ENCODE data around the gene COMMD7. TPM values are rescaled to one million over a fixed set of nuclear protein-coding genes. Genes with fewer than 3 reads are reported as not detected.
"Not testable (repeated sequence)": the region's sequence is repeated elsewhere in the genome, so short reads cannot be mapped to it uniquely, and the experiment has no call there.

Gene COMMD7
- total RNA-seq, 4 donors from 2014 or later = 30.2 to 55.8 (median 42.6) TPM

DNA sequence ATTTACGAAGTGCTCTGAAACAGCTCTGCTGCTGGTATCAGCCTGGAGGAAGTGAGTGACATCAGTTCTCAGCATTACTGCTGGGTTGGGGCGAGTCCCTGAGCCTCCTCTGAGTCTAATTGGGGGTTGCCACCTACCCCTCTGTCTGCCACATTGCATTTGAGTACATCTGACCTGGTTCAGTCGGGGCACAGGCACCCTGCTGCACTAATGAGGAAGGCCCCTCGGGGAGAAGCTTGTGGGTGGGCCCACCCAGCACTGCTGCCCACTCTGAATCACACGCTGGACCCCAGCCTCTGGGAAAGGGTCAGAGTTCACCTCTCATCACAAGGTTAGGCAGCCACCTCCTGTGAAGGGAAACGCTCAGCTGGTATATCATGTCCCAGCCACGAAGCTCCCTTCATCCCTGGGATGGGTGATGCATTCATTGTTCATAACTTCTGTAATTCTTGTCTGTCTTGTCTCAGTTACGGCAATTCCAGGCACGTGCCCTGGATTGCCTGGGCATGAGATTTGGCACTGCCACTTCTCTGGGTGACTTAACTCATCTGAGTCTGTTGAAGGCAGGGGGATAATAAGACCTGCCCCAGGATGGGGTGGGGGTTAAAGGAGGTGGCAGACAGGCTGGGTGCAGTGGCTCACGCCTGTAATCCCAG lies 32.2 kb upstream of the COMMD7 start:
- 84 to 90% methylated on average over 10 of the region's 10 CpGs for WGBS, 2 donors
- Histone ChIP-seq H3K27me3 (no peaks in the 10 kb centered on the region), H3K4me1 (no peaks in the 10 kb centered on the region), H3K27ac (no peak overlapping the region), H3K4me3 (replicated peaks in 1 of 3) (no peak overlapping the region), H3K36me3 (no peaks in the 10 kb centered on the region), H3K9me3 (no peaks in the 10 kb centered on the region)
- no peak for DNase-seq
- intact Hi-C loops (cut with DNase I) = no loop called here
- TF ChIP-seq, protein P1, sequence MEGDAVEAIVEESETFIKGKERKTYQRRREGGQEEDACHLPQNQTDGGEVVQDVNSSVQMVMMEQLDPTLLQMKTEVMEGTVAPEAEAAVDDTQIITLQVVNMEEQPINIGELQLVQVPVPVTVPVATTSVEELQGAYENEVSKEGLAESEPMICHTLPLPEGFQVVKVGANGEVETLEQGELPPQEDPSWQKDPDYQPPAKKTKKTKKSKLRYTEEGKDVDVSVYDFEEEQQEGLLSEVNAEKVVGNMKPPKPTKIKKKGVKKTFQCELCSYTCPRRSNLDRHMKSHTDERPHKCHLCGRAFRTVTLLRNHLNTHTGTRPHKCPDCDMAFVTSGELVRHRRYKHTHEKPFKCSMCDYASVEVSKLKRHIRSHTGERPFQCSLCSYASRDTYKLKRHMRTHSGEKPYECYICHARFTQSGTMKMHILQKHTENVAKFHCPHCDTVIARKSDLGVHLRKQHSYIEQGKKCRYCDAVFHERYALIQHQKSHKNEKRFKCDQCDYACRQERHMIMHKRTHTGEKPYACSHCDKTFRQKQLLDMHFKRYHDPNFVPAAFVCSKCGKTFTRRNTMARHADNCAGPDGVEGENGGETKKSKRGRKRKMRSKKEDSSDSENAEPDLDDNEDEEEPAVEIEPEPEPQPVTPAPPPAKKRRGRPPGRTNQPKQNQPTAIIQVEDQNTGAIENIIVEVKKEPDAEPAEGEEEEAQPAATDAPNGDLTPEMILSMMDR (IDR thresholded peaks at IDR 0.05) = no peak
- TF ChIP-seq POLR2A (IDR thresholded peaks at IDR 0.05) = no peak

DNA sequence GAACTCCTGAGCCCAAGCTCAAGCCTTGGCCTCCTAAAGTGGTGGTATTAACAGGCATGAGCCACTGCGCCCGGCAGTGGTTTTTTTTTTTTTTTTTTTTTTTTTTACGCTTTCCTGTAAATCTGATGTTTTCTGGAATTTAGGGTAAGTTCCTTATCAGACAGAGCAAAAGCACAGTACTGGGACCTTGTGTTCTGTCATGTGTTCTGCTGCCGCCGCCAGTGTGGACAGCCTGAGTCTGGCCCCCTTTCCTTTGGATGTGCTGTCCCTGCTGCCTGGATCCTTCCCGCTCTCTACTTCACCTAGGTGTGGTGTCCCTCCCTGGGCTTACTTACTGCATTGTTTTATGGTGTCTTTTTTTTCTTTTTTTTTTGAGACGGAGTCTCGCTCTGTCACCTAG lies 30.6 kb upstream of the COMMD7 start:
- Histone ChIP-seq H3K9me3 (no peaks in the 10 kb centered on the region), H3K4me3 (replicated peaks in 1 of 3) (no peak overlapping the region), H3K27ac (no peak overlapping the region), H3K4me1 (no peaks in the 10 kb centered on the region), H3K36me3 (no peaks in the 10 kb centered on the region), H3K27me3 (no peaks in the 10 kb centered on the region)
- DNase-seq = no peak
- WGBS, 2 donors = 97 to 99% methylated on average over 8 of the region's 8 CpGs
- intact Hi-C loops (cut with DNase I) = no loop called here
- no peak for TF ChIP-seq POLR2A (IDR thresholded peaks at IDR 0.05)
- TF ChIP-seq, protein P1 (IDR thresholded peaks at IDR 0.05) = no peak

DNA sequence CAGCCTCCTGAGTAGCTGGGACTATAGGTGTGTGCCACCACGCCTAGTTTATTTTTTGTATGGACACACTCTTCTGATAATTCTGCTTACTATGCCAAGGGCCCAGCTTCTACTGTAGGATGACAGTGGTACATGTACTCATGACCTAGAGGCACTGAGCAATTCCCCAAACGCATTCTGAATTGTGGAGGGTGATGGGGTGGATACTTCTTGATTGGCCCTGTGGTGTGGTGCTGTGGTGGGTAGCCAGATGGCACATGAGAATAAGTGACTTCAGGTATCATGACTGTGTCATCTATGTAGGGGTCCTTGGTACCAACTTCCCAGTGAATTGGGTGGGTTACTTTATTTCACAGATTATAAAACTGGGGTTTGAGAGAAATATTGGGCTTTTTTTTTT lies 30.0 kb upstream of the COMMD7 start:
- TF ChIP-seq, protein P1 (IDR thresholded peaks at IDR 0.05) = no peak
- no peak for TF ChIP-seq POLR2A (IDR thresholded peaks at IDR 0.05)
- Histone ChIP-seq H3K4me3 (replicated peaks in 1 of 3) (no peak overlapping the region), H3K27ac (no peak overlapping the region), H3K9me3 (no peaks in the 10 kb centered on the region), H3K36me3 (no peaks in the 10 kb centered on the region), H3K27me3 (no peaks in the 10 kb centered on the region), H3K4me1 (no peaks in the 10 kb centered on the region)
- WGBS, 2 donors = 95 to 100% methylated on average over 2 of the region's 2 CpGs
- DNase-seq = no peak
- intact Hi-C loops (cut with DNase I) = no loop called here

DNA sequence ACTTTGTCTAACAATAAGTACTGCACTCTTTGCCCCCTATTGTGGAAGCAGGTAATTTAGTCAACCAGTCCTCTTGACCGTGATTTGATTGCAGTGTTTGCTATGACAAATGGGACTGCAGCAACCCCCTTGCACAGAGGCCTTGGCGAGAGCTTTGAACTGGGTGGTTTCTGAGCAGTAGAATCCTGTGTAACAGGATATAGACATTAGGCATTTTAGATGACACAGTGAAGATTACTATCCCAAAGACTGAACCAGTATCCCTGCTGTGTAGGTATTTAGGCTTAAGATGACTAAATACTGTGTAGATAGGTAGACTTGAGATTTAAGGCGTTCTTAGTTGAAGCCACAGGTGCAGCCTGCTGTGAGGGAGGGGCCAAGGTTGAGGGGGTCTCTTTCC lies 28.8 kb upstream of the COMMD7 start:
- WGBS, 2 donors = 94 to 100% methylated on average over 3 of the region's 3 CpGs
- no peak for TF ChIP-seq POLR2A (IDR thresholded peaks at IDR 0.05)
- TF ChIP-seq, protein P1 (IDR thresholded peaks at IDR 0.05) = no peak
- no peak overlapping the region for H3K4me3 ChIP-seq (replicated peaks in 1 of 3)
- no peak for DNase-seq
- no peak overlapping the region for H3K27ac ChIP-seq
- no peaks in the 10 kb centered on the region for H3K9me3 ChIP-seq
- H3K4me1 ChIP-seq = peaks cover 0 to 2% of the 10 kb centered on the region in 2 donors
- no peaks in the 10 kb centered on the region for H3K27me3 ChIP-seq
- no peaks in the 10 kb centered on the region for H3K36me3 ChIP-seq
- intact Hi-C loops (cut with DNase I) = no loop called here

DNA sequence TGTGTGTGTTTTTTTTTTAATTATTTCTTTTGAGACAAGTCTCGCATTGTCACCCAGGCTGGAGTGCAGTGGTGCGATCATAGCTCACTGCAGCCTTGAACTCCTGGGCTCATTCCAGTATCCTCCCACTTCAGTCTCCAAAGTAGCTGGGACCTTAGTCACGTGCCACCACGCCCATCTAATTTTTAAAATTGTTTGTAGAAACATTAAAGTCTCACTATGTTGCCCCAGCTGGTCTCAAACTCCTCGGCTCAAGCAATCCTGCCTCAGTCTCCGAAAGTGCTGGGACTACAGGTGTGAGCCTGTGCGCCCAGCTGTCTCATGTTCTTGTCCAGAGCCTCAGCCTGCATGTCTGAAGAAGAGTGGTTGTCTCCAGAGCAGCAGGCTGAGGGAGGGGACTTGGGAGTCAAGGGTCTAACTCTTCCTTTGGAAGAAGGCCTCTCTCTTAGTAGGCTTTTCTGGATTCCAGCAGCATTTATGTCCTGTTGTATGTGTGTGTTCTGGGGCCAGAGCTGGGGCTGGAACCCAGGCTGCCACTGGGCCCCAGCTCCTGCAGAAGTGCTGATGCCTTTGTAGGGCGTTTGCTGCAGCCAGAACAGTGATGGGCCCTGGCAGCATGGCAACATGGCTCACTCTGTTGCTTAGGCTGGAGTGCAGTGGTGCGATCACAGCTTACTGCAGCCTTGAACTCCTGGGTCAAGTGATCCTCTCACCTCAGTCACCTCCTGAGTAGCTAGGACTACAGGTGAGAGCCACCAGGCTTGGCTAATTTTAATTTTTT lies 24.3 kb upstream of the COMMD7 start:
- peak; percentile 36 to 38 for DNase-seq
- Histone ChIP-seq H3K27ac (no peak overlapping the region), H3K27me3 (no peaks in the 10 kb centered on the region), H3K36me3 (no peaks in the 10 kb centered on the region), H3K4me1 (peaks cover 11 to 15% of the 10 kb centered on the region in 2 donors), H3K4me3 (replicated peaks in 1 of 3) (no peak overlapping the region), H3K9me3 (no peaks in the 10 kb centered on the region)
- intact Hi-C loops (cut with DNase I) = no loop called here
- 59 to 65% methylated on average over 9 of the region's 9 CpGs for WGBS, 2 donors
- no peak for TF ChIP-seq POLR2A (IDR thresholded peaks at IDR 0.05)
- TF ChIP-seq, protein P1 (IDR thresholded peaks at IDR 0.05) = no peak

DNA sequence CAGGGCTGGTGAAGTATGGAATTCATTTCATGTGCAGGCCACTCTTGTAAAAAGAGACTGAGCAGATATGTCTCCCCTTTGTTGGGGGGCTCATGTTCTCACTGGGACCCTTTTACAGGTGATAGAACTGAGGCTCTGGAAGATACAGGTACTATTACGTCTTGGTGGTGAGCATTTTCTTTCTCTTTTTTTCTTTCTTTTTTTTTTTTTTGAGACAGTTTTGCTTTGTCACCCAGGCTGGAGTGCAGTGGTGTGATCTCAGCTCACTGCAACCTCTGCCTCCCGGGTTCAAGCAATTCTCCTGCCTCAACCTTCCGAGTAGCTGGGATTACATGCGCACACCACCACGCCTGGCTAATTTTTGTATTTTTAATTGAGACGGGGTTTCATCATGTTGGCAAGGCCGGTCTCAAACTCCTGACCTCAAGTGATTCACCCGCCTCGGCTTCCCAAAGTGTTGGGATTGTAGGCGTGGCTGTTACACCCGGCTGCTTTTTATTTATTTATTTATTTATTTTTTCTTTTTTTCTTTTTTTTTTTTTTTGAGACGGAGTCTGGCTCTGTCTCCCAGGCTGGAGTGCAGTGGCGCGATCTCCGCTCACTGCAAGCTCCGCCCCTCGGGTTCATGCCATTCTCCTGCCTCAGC lies 22.1 kb upstream of the COMMD7 start:
- H3K9me3 ChIP-seq; H3K27ac ChIP-seq; intact Hi-C loops (cut with DNase I); DNase-seq; H3K4me3 ChIP-seq (replicated peaks in 1 of 3); H3K27me3 ChIP-seq; H3K36me3 ChIP-seq: not testable (repeated sequence)
- H3K4me1 ChIP-seq = peaks cover 16 to 20% of the 10 kb centered on the region in 2 donors
- 82 to 85% methylated on average over 17 of the region's 17 CpGs for WGBS, 2 donors
